Measurements from ENCODE around the gene SLCO2A1.

GRCh38 chr3:134057654-134058110, 28.0 kb upstream of the SLCO2A1 start:
- TF ChIP-seq POLR2A (IDR thresholded peaks at IDR 0.05), result no peak
- no peak for TF ChIP-seq CTCF (IDR thresholded peaks at IDR 0.05 in 4 of 5, conservative IDR thresholded peaks at IDR 0.05 in 1 of 5)
